GM18870 (cell line): ENCODE data around the gene RAB44.

Source experiments
- ATAC-seq: cut with Tn5 transposase; IDR thresholded peaks from one replicate; pipeline ENCODE4 v1.9.1; 2021; ENCODE audit warnings: moderate library complexity; ENCODE audit not compliant: unreplicated experiment

Gene RAB44

DNA sequence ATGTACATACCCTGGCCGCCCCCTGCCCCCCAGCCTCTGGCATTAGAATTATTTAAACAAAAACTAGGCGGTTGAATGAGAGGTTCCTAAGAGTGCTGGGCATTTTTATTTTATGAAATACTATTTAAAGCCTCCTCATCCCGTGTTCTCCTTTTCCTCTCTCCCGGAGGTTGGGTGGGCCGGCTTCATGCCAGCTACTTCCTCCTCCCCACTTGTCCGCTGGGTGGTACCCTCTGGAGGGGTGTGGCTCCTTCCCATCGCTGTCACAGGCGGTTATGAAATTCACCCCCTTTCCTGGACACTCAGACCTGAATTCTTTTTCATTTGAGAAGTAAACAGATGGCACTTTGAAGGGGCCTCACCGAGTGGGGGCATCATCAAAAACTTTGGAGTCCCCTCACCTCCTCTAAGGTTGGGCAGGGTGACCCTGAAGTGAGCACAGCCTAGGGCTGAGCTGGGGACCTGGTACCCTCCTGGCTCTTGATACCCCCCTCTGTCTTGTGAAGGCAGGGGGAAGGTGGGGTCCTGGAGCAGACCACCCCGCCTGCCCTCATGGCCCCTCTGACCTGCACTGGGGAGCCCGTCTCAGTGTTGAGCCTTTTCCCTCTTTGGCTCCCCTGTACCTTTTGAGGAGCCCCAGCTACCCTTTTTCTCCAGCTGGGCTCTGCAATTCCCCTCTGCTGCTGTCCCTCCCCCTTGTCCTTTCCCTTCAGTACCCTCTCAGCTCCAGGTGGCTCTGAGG is 11.5 kb upstream of the RAB44 start:
- ATAC-seq: no peak

DNA sequence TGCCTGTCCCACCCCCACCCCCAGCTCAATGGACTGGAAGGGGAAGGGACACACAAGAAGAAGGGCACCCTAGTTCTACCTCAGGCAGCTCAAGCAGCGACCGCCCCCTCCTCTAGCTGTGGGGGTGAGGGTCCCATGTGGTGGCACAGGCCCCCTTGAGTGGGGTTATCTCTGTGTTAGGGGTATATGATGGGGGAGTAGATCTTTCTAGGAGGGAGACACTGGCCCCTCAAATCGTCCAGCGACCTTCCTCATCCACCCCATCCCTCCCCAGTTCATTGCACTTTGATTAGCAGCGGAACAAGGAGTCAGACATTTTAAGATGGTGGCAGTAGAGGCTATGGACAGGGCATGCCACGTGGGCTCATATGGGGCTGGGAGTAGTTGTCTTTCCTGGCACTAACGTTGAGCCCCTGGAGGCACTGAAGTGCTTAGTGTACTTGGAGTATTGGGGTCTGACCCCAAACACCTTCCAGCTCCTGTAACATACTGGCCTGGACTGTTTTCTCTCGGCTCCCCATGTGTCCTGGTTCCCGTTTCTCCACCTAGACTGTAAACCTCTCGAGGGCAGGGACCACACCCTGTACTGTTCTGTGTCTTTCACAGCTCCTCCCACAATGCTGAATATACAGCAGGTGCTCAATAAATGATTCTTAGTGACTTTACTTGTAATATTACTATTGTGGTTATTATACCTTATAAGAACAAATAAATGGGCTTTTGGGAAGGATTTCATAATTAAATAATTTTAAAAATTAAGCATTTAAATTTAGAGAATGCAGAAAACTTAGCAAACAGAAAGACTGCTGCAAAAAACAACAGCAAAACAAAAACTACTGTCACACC is 10.7 kb upstream of the RAB44 start:
- no peak for ATAC-seq

DNA sequence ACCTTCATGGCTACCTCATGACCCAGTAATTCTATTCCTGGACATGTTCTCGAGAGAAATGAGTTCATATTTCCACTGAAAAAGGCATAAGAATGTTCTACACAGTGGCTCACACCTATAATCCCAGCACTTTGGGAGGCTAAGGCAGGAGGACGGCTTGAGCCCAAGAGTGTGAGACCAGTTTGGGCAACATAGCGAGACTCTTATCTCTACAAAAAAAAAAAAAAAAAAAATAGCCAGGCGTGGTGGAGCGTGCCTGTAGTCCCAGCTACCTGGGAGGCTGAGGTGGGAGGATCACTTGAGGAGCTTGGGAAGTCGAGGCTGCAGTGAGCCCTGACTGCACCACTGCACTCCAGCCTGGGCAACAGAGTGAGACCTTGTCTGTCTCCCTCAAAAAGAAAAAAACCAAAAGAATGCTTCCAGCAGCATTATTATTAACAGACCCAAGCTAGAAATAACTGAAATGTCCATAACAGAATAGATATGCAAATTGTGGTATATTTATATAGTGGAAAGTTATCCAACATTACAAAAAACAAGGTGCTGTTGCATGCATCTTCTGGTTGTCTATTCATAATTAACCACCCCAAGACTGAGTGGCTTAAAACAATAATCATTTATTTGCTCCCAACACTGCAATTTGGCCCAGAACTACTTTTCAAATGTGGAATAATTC is 9.4 kb upstream of the RAB44 start:
- ATAC-seq: no peak

DNA sequence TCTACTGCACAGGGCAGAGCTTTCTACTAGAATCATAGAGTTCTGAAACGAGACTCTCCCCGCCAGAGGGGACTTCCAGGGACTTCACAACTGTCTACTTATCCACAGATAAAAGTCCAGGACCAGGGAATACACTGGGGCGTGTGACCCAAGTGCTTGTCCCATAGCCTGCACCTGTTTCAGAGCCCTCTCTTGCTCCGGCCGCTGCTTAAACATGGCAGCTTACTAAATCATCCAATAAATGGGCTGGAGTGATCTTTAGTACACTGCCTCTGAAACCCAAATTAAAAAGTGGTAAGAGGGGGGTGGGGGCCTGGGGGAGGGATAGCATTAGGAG is 8.9 kb upstream of the RAB44 start:
- ATAC-seq: no peak

DNA sequence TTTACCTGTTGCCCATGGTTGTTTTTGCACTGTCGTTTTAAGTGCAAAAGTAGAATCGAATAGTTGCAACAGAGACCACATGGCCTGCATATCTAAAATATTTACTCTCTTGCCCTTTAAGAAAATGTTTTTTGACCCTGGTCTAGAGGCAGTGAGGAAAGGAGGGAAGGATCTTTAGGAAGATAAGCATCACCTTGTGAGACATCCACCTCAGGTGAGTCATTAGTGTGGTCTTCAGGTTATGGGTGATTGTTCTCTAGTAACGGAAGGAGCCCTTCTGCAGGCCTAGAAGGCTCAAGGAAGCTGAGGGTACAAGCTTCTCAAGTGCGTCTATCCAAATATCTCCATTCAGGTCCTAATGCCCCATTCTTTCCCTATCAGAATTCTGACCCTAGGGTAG is 6.6 kb upstream of the RAB44 start:
- no peak for ATAC-seq

DNA sequence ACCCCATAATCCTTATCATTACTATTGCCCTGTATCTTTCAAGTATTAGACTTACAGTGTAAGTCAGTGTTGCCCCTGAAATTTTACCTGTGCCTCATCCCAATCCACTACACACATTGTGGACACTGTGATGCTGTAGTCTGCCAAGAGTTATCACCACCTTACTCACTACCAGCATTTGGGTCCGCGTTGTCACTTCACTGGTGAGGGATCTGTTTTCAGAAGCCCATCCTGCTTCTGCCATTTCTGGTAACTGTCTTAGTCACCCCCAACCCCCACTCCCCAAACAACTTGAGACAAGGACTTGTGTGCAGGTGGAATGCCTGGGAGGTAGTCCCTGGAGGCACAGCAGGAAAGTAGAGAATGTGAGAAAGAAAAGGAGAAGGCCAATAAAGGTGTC is 6.0 kb upstream of the RAB44 start:
- no peak for ATAC-seq

DNA sequence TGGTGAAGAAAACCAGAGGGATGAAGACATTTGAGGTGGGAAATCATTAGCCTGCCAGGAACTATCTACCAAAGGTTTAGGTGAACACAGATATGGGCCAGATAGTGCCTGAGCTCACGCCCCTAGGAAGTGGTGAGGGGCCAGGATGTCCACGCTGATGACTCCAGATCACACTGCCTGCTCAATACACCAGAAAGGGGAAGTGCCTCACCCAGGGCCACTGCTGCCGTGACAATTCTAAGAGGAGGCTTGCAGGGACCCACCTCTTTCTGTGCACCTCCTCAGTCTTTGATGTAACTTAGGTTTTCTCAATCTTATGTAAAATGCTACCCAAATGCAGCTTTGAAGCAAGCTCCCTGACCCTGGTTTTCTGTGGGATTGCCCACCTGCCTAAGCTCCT is 5.4 kb upstream of the RAB44 start:
- no peak for ATAC-seq

DNA sequence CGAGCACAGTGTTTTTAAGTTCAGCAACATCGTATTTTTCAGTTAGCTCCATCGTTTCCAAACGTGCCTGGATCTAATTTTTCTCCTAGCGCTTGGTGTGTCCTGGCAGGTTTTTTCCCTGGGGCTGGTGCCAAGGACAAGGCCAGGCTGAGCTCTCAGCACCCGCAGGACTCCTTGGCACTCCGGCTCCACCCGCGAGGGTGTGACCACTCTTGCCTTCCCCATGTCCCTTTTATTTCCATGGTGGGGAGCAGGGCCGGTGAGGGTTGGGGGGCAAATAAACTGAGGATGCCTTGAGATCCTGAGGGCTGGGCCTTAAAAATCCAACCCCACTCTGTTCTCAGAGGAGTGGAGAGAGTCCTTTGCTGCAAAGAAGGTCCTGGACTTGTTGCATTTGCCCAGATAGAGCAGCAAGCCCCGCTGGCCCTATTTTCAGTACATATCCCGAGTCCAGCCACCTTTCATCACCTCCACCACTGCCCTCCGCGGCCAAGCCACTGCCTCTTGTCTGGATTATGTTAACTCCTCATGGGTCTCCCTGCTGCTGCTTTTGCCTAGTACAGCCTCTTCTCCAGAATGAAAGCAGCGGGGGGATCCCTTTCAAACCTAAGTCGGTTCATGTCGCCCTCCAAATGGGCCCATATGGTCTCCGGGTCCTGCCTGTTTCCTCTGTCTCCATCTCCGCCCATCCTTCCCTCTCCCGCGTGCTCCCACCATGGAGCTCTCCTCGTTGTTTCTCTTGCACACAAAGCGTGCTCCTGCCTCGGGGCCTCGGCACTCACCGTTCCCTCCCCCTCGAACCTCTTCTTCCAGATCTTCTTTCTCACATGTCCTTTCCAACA is 4.5 kb upstream of the RAB44 start:
- ATAC-seq: no peak

DNA sequence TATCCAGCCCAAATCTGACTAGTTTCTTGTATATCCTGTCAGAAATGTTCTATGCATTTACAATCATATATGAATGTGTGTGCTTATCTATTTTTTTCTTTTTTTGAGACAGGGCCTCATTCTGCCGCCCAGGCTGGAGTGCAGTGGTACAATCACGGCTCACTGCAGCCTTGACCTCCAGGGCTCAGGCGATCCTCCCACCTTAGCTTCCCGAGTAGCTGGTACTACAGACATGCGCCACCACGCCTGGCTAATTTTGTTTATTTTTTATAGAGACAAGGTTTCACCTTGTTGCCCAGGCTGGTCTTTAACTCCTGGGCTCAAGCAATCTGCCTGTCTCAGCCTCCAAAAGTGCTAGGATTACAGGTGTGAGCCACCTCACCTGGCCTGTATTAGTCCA is 3.0 kb upstream of the RAB44 start:
- no peak for ATAC-seq

DNA sequence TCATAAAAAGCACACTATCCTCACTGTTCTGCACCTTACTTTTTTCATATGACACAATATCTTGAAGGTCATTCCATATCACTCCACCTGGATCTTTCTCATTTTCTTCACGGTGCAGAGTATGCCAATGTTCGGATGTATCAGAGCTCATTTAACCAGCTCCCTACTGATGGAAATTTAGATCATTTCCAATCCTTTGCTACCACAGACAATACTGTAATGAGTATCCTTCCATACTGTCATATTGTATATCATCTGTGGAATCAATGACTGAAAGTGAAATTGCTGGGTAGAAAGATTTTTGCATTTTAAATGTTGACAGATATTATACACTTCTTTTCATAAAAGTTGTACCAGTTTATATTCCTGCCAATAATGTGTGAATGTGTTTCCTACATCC is 2.2 kb upstream of the RAB44 start:
- ATAC-seq: no peak

DNA sequence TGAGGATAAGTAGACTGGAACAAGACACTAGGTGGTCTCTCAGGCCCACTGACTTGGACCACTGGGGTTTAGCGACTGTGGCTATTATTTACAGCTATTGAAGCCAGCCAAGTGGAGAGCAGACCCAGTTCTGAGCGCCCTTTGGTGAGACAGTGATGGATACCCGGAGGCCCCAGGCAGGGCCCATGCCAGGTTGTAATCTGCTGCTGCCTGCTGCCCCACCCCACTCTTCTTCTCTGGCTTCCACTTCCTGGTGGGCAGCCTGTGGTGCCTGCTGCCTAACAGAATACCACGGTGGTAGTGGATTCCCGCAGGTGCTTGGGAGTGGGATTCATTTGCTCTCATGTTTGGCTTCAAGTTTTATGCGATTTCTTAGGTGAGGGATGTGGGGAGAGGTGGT is 570 bp downstream of the RAB44 start:
- ATAC-seq: no peak

DNA sequence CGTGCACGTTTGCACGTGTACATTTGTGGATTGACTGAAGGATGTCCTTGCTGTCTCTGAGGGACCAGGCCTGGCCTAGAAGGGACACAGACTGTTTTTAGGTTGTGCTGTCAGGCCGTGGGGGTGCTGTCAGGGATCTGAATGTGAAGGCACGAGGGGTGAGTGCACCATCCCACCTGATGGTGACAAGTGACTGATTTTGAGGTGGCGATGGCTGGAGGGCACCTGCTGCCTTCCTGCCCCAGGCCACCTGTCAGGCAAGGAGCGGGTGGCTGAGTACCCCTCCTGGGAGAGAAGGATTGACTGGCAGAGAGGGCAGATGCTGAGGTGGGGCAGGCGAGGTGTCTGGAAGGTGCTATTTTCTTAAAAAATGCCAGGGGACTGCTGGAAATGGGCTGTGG is 1.2 kb downstream of the RAB44 start:
- ATAC-seq: no peak

DNA sequence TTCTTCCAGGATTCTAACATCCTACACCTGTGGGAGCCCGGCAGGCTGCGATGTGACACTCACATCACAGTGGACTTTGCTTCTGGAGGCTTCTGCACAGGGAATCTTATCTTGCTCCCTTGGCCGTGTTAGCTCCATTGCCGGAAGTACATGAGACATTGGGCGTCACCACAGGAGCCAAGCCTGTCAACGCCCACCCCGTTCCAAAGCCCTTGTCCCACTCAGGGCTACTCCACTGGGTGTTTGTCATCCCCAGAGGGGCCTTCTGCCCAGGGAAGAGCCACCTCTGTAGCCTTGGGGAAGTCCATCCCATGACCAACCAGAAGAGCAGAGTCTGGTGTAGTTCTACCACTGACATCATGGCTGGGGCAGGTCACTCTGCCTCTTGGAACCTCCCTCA is 1.7 kb downstream of the RAB44 start:
- ATAC-seq: no peak

DNA sequence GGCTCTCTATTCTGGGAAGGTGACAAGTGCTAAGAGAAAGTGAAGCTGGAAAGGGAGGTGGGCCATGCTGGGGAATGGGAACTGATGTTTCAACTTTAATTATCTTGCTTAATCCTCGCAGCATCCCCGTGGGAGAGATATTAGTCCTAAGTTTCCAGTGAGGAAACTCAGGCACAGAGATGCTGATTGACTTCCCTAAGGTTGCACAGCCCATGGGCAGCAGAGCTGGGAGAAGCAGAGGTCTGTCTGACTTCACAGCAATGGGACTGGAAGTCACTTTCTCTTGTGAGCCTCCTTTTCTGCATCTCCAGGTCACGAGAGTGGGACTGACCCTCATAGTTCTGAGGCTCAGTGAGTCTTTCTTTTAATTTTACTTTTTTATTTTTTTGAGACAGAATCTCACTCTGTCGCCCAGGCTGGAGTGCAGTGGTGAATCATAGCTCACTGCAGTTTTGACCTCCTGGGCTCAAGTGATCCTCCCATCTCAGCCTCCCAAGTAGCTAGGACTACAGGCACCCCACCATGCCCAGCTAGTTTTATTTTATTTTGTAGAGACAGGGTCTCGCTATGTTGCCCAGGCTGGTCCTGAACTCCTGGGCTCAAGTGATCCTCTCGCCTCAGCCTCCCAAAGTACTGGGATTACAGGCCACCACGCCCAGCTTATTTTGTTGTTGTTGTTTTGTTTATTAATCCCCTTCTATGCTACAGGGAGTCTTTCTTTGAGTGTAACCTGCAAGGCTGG is 2.6 kb downstream of the RAB44 start:
- ATAC-seq: no peak

DNA sequence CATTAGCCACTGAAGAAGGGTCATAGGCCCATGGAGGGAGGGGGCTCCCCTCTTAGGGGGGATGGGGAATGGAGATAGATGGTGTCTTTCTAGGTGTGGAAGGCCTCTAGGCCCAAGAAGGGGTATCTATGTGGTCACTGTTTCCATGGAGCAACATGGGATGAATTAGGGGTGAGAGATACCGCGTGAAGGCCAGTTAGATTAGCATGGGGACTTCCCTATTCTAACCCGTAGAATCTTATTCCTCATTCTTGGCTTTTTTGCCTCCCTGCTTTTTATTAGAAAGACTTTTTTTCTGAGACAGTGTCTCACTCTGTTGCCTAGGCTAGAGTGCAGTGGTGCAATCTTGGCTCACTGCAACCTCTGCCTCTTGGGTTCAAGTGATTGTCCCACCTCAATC is 3.2 kb downstream of the RAB44 start:
- ATAC-seq: no peak

DNA sequence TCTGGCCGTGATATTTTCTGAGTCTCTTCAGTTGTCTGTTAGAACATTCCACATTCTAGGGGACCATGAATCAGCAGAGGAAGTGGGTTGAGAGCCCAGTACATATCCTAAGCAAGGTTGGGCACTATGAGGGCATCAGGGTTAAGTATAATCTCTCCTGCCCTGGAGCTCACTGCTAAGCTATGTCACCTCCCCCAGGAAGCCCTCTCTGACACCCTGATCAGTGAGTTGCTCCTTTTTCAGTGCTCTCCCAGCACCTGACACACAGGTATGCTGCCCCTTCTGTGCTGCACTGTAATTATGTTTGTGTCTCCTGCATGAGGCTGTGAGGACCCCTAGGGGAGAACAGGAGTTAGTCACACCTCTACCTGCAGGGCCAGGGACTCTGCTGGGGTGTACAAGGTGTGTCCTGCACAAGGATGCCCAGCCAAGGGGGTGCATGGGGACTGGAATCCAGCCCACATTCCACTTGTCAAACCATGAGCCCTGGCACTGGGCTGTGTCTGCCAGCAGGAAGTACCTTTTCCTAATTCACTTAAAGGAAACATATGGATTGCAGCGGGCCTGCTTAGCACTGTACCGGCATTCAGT is 3.9 kb downstream of the RAB44 start:
- ATAC-seq: no peak

DNA sequence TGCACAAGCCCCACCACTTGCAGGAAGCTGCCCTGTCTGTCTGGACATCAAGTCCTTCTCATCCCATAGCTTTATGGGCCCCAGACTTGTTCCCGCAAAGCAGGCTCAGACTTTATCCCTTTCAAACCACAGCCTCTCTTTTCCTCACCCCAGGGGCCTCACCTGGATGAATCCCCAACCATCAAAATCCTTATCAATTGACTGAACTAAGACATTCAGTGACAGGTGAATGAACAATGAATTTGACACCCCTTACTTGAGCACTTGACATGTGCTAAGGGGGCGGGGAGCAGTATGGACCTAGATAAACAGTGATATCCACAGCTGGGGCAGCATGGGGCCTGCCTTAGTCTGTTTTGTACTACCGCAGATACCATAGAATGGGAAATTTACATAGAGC is 5.0 kb downstream of the RAB44 start:
- no peak for ATAC-seq

DNA sequence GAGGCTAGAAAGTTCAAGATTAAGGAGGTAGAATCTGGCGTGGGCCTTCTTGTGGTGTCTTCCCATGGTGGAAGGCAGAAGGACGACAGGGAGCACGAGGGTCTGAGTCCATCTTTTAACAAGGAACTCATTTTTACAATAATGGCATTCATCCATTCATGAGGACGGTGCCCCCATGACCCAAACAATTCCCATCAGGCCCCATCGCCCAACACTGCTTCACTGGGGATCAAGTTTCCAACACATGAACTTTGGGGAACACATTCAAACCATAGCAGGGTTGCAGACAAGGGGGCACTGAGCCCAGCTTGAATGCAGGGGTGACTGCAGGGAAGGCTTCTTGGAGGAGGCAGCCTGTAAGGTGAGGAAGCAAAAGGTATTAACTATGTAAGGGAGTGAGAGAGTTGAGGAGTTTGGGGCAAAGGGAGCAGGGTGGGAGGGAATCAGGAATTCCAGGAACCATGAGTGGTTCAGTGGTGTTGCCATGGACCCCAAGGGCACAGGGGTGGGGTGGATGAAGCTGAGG is 5.5 kb downstream of the RAB44 start:
- no peak for ATAC-seq

DNA sequence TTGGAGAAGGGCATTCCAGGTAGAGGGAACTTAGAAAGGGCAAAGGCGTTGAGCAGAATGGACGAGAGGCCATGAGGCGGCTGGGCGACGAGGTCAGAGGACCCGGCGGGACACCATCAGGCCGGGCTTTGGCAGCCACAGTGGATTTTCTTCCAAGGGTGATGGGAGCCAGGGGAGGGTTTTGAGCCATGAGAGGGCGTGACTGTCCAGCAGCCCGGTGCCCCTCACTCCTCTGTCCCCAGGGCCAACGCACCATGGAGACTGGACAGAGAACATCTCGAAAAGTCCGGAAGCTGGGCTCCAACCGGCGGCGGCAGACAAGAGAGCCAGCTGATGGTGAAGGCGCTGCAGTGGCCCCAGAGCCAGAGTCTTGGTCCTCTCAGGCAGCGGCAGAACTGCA is 6.4 kb downstream of the RAB44 start:
- no peak for ATAC-seq
